Measurements from ENCODE around the gene RAB26. TPM values are rescaled to one million over a fixed set of nuclear protein-coding genes. Genes with fewer than 3 reads are reported as not detected.

RAB26 gene
- polyA plus RNA-seq, 1 donor (not counting 4 experiments of a cell fraction or from before 2014, with no cell fraction given): 0.58 TPM

Small RNA genes lying within 50 kb of the gene (small RNA-seq; reads per million reads assigned to genes)
- gene MIR3180-5 (ENCODE audit: insufficient read length in 3 of 3, low read depth in 3 of 3, low replicate concordance in 1 of 3) (0 reads per million in 3 experiments), gene MIR4516 (ENCODE audit: insufficient read length in 3 of 3, low read depth in 3 of 3, low replicate concordance in 1 of 3) (0 to 0.33 (median 0) reads per million in 3 experiments), gene RF00019 (ENCODE audit: insufficient read length in 3 of 3, low read depth in 3 of 3, low replicate concordance in 1 of 3) (0 reads per million in 3 experiments), gene SNORD60 (ENCODE audit: insufficient read length in 3 of 3, low read depth in 3 of 3, low replicate concordance in 1 of 3) (0 reads per million in 3 experiments)

Other genes with a start within 250 kb of the RAB26 start
- 0.09 TPM in 1 of 3 replicates, not detected in the others for gene HS3ST6, start 230.2 kb upstream of the RAB26 start, polyA plus RNA-seq
- 23.9 to 45.4 TPM (median 25.2 TPM) in 3 replicates for gene MSRB1, start 205.4 kb upstream of the RAB26 start, polyA plus RNA-seq
- gene RPL3L, start 193.9 kb upstream of the RAB26 start, polyA plus RNA-seq: 0.34 to 0.38 TPM (median 0.37 TPM) in 3 replicates
- 97.9 to 161 TPM (median 107 TPM) in 3 replicates for gene NDUFB10, start 189.1 kb upstream of the RAB26 start, polyA plus RNA-seq
- 2,750 to 6,036 TPM (median 3,573 TPM) in 3 replicates for gene RPS2, start 183.8 kb upstream of the RAB26 start, polyA plus RNA-seq
- not detected in 3 replicates for gene RNF151, start 181.8 kb upstream of the RAB26 start, polyA plus RNA-seq
- 27.8 to 45.1 TPM (median 40.1 TPM) in 3 replicates for gene TBL3, start 176.6 kb upstream of the RAB26 start, polyA plus RNA-seq
- gene NOXO1, start 167.2 kb upstream of the RAB26 start, polyA plus RNA-seq: 0.38 to 1.1 TPM (median 0.54 TPM) in 3 replicates
- 10.3 to 13.4 TPM (median 12.0 TPM) in 3 replicates for gene GFER, start 164.4 kb upstream of the RAB26 start, polyA plus RNA-seq
- gene SYNGR3, start 158.7 kb upstream of the RAB26 start, polyA plus RNA-seq: 0.12 to 0.30 TPM (median 0.28 TPM) in 3 replicates
- gene ZNF598, start 138.8 kb upstream of the RAB26 start, polyA plus RNA-seq: 18.0 to 35.5 TPM (median 24.0 TPM) in 3 replicates
- 0.23 TPM in 1 of 3 replicates, not detected in the others for gene NPW, start 128.8 kb upstream of the RAB26 start, polyA plus RNA-seq
- gene NHERF2, start 121.7 kb upstream of the RAB26 start, polyA plus RNA-seq: 5.9 to 10.1 TPM (median 9.0 TPM) in 3 replicates
- 8.5 to 16.0 TPM (median 10.9 TPM) in 3 replicates for gene NTHL1, start 100.8 kb upstream of the RAB26 start, polyA plus RNA-seq
- 22.6 to 28.8 TPM (median 23.3 TPM) in 3 replicates for gene TSC2, start 100.6 kb upstream of the RAB26 start, polyA plus RNA-seq
- 10.6 to 22.9 TPM (median 16.4 TPM) in 3 replicates for gene PKD1, start 12.7 kb upstream of the RAB26 start, polyA plus RNA-seq
- gene TRAF7, start 7.2 kb downstream of the RAB26 start, polyA plus RNA-seq: 38.4 to 52.1 TPM (median 45.9 TPM) in 3 replicates
- 0.01 to 0.45 TPM (median 0.04 TPM) in 3 replicates for gene CASKIN1, start 48.0 kb downstream of the RAB26 start, polyA plus RNA-seq
- gene MLST8, start 56.8 kb downstream of the RAB26 start, polyA plus RNA-seq: 35.7 to 68.9 TPM (median 54.7 TPM) in 3 replicates
- 1.8 to 5.9 TPM (median 3.5 TPM) in 3 replicates for gene BRICD5, start 62.2 kb downstream of the RAB26 start, polyA plus RNA-seq
- 10.3 to 18.0 TPM (median 10.4 TPM) in 3 replicates for gene PGP, start 66.2 kb downstream of the RAB26 start, polyA plus RNA-seq
- 10.5 to 24.7 TPM (median 11.1 TPM) in 3 replicates for gene E4F1, start 75.0 kb downstream of the RAB26 start, polyA plus RNA-seq
- gene DNASE1L2, start 87.8 kb downstream of the RAB26 start, polyA plus RNA-seq: 0.31 to 1.1 TPM (median 0.41 TPM) in 3 replicates
- 19.7 to 32.0 TPM (median 24.2 TPM) in 3 replicates for gene ECI1, start 103.0 kb downstream of the RAB26 start, polyA plus RNA-seq
- gene RNPS1, start 119.5 kb downstream of the RAB26 start, polyA plus RNA-seq: 79.2 to 226 TPM (median 89.4 TPM) in 3 replicates
- 0.06 to 0.08 TPM (median 0.08 TPM) in 3 replicates for gene ABCA3, start 192.1 kb downstream of the RAB26 start, polyA plus RNA-seq